Stimulated activated effector memory CD8-positive, alpha-beta T cell treated with anti-CD3 and anti-CD28 coated beads, Interleukin-12 subunit alpha, Interleukin-12 subunit beta, amount 100 ng/mL, for 72 hours (primary cell): Measurements from ENCODE around the gene DLX2.
A peak's percentile ranks its signal among the peaks of the same experiment; 100 is the strongest.
"Not testable (repeated sequence)": the region's sequence is repeated elsewhere in the genome, so short reads cannot be mapped to it uniquely, and the experiment has no call there.

Experiments used
- ATAC-seq: fragments of 150-1000 bp; cut with Tn5 transposase; 2 replicates; pipeline ENCODE4 v1.10.0; 2021
- DNase-seq, 2 donors: peaks; one replicate each; pipeline ENCODE4 v3.0.0; 2021 to 2022; ENCODE audit warnings: low spot score in 2 of 2
- H3K27ac Mint-ChIP-seq: one replicate; pipeline ENCODE4 v1.8.0; 2022; ENCODE audit warnings: mild to moderate bottlenecking, mixed read lengths
- H3K36me3 Mint-ChIP-seq: one replicate; pipeline ENCODE4 v1.8.0; 2022; ENCODE audit warnings: mild to moderate bottlenecking, mixed read lengths
- H3K4me1 Mint-ChIP-seq: one replicate; pipeline ENCODE4 v1.8.0; 2022; ENCODE audit warnings: mixed read lengths
- H3K4me3 Mint-ChIP-seq: one replicate; pipeline ENCODE4 v1.8.0; 2022; ENCODE audit warnings: mild to moderate bottlenecking, mixed read lengths
- H3K9me3 Mint-ChIP-seq: one replicate; pipeline ENCODE4 v1.8.0; 2022; ENCODE audit warnings: mixed read lengths

Gene DLX2

DNA sequence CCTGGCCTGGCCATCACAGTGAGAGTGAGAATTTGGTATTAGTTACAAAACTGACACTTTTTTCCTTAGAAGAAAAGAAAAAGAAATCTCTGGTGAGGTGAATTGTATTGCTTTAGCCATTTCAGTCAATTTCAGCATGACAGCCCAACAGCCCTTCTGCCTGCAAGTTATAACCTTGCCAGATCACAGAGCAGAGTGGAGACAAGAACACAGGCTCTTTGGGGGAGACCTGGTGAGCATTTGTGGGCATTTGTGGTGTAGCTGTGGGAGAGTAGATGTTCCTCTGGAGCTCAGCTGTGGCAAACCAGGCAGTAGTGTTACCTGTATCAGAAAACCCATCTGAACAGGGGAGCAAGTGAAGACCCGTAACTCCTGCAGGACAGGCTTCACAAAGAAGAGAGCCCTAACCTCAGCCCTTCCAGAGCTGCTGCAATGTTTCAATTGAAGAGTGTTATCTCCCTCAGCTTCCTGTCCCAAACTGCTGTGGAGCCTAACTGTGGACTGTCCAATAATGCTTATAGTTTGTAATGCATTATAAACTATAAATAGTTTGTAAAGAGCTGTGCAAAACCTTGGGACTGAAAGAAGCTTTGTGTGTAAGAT is 40.2 kb downstream of the DLX2 start:
- Mint-ChIP-seq H3K4me1 (no peaks in the 10 kb centered on the region), H3K4me3 (no peak overlapping the region), H3K36me3 (no peaks in the 10 kb centered on the region), H3K9me3 (no peaks in the 10 kb centered on the region), H3K27ac (no peak overlapping the region)
- DNase-seq: no peak
- ATAC-seq: no peak

DNA sequence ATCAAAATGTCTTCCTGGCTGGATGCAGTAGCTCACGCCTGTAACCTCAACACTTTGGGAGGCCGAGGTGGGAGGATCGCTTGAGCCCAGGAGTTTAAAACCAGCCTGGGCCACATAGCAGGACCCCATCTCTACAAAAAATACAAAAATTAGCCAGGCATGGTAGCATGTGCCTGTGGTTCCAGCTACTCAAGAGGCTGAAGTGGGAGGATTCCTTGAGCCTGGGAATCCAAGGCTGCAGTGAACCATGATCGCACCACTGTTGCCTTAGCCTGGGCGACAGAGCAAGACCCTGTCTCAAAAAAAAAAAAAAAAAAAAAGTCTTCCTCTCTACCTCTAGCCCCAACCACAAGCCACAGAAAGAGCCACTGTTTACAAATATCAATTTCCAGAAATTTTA is 42.6 kb downstream of the DLX2 start:
- DNase-seq, H3K27ac Mint-ChIP-seq, H3K4me1 Mint-ChIP-seq, ATAC-seq, H3K9me3 Mint-ChIP-seq, H3K4me3 Mint-ChIP-seq, H3K36me3 Mint-ChIP-seq: not testable (repeated sequence)

DNA sequence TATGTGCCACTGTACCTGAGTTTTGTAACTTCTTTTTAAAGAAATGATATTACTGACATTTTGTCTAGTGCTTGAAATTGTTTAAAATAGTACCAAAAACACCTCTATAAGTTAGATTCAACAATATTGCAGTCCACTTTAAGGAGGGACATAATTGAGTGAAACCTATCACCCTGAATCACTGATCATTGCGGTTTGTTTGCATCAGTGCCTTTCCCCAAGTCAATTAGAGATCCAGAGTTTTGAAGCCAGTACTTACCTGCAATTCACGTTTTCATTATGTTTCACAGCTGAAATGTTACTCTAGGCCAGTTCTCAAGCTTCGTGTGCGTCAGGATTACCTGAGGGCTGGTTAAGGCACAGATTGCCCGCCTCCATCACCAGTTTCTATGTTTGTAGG is 44.0 kb downstream of the DLX2 start:
- Mint-ChIP-seq H3K36me3 (no peaks in the 10 kb centered on the region), H3K4me3 (no peak overlapping the region), H3K9me3 (no peaks in the 10 kb centered on the region), H3K27ac (peak overlapping the region; percentile 45), H3K4me1 (no peaks in the 10 kb centered on the region)
- DNase-seq: no peak
- no peak for ATAC-seq

DNA sequence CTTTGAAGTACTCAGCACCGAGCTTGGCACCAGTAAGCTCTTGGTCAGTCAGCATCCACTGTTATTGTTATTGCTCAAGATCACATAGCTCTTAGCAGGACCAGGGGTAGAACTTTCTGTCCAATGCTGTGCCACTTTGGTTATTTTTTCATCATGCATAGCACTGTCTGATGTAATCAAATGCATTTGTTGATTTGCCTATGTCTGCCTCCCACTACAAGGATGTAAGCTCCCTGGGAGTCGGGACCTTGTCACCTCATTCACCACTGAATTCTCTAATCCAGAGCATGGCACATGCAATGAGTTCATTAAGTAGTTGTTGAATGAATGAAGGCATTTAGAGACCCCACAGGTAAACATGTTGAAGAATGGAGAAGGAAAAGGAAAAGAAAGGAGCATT is 46.4 kb downstream of the DLX2 start:
- H3K4me1 Mint-ChIP-seq: no peaks in the 10 kb centered on the region
- no peaks in the 10 kb centered on the region for H3K9me3 Mint-ChIP-seq
- no peaks in the 10 kb centered on the region for H3K36me3 Mint-ChIP-seq
- H3K4me3 Mint-ChIP-seq: no peak overlapping the region
- DNase-seq (no peak), ATAC-seq (no peak)
- H3K27ac Mint-ChIP-seq: no peak overlapping the region

DNA sequence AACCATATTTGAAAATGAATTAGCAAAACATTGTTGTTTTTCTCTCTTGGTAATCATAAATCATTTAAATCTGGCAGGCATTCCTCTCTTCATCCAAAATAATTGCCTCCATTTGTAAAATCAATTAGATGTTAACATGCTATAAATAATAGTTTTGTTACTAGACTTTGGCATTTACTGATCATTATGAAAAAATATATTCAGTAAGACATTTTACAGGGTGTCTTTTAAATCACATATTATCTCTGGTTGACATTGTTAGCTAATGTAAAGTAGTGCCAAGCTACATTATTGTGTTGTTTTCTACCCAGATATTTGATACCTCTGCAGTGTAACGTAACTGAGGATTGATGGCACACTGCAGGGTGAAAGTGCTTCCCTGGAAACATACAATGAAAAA is 49.2 kb downstream of the DLX2 start:
- Mint-ChIP-seq H3K27ac (no peak overlapping the region), H3K9me3 (no peaks in the 10 kb centered on the region), H3K36me3 (no peaks in the 10 kb centered on the region), H3K4me1 (no peaks in the 10 kb centered on the region), H3K4me3 (no peak overlapping the region)
- DNase-seq (no peak), ATAC-seq (no peak)

DNA sequence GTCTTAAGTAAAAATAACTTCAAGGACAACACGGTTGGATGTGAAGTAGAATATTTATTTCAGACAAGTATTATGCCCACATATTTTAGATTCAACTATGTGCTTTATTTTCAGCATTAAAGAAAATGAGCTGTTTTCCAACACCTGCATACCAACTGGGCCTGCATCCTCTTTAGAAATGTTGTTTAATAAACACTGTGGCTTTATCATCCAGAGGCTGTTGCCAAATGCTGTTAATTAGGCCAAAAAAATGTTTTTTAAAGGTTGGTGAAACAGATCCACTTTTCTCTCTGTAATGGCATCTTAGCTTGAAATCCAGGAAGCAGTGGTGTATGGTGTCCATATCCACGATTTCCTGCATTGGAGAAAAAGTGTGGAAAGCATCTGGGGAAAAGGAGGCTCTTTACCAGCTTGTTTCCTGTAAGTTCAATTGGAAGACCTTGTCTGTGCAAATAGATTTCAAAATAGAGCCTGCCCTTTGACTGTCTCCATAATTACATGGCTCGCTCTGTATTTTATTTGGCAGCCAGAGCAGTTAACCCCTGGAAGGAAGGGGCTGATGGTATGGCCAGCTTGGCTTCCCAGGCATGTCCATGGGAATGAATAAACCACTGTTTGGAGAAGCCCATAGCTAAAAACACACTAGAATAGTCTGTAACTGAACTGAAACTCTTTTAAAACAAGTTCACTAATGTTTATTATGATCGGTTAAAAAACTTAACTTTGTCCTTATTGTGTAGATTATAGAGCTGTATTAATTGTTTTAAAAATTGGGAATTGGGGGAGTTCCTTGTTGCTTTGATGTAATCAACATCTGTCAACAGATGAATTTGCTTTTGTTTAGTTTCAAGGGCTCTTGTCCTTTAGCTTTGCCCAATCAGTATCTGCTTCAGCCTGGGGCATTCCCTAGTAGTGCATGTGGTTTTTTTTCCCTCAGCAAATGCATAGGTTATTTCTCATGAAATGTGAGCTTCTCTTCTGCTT is 50.4 kb downstream of the DLX2 start:
- no peak for ATAC-seq
- DNase-seq: no peak
- H3K36me3 Mint-ChIP-seq: no peaks in the 10 kb centered on the region

DNA sequence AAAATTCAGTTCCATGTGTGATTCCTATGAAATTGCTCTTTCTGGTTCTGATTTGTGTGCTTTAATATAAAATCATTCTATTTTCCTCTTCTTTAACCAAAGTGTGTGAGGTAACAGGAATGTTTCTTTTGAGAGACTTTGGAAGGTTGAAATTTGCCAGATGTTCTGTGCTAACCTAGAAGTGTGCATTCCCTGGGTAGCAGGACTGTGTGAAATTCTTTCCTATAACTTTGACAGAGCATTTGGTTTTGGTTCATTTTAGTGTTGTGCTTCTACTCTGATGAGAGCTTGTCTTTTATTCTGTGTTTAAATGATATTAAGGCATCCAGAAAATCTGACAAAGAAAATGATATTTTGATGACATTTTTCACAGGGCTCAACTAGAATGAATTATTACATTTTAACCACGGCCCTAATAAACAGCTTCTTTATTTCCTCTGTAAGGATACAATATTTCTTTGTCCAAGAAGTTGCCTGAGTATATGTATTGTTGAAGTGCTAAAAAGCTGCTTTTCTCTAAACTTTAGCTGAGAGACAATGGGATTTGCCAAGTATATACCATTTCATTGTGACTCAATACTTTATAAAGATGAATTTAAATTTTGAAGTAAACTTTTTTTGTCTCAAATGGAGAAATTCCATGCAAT is 52.1 kb downstream of the DLX2 start:
- Mint-ChIP-seq H3K4me3 (no peak overlapping the region), H3K9me3 (no peaks in the 10 kb centered on the region)

More for the DNA sequence above, 50.4 kb downstream of the DLX2 start:
- H3K27ac Mint-ChIP-seq: no peak overlapping the region
- H3K9me3 Mint-ChIP-seq: no peaks in the 10 kb centered on the region
- no peaks in the 10 kb centered on the region for H3K4me1 Mint-ChIP-seq
- no peak overlapping the region for H3K4me3 Mint-ChIP-seq

DNA sequence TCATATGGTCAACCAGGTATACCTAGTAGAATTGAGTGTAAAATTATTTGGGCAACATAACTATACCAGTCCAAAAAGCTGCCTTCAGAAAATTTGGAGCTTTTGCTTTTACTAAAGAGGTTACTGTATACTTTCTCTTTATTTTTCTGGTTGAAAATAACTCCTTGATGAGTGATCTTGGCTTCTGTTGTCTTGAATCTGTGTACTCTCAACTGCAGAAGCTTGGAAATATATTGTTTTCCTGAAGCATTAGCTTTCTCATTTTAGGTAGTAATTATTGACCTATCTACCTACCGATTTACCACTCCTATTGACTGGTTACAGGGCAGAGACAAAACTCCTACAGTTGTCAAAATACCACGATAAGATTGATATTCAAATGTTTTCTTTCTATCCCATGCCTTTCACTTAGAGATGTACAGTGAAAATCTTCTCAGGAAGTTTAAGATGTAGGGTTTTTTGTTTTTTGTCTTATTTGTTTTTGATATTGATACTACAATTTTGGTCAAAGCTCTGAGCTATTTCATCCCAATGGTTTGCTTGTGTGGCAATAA is 53.1 kb downstream of the DLX2 start:
- H3K36me3 Mint-ChIP-seq: no peaks in the 10 kb centered on the region
- H3K27ac Mint-ChIP-seq: no peak overlapping the region
- ATAC-seq (no peak), DNase-seq (no peak)
- H3K9me3 Mint-ChIP-seq: no peaks in the 10 kb centered on the region
- H3K4me3 Mint-ChIP-seq: no peak overlapping the region
- no peaks in the 10 kb centered on the region for H3K4me1 Mint-ChIP-seq

More for the DNA sequence above, 52.1 kb downstream of the DLX2 start:
- DNase-seq: no peak
- no peaks in the 10 kb centered on the region for H3K4me1 Mint-ChIP-seq
- no peaks in the 10 kb centered on the region for H3K36me3 Mint-ChIP-seq
- no peak overlapping the region for H3K27ac Mint-ChIP-seq
- ATAC-seq: no peak
